H4 (cell line): ENCODE measurements around the gene ANO2. TPM values are rescaled to one million over a fixed set of nuclear protein-coding genes. Genes with fewer than 3 reads are reported as not detected.

Source experiments
- DNase-seq: peaks from one replicate; pipeline ENCODE4 v3.0.0-alpha.2; 2015; ENCODE audit warnings: low spot score
- total RNA-seq: library from RNA; depleted of rRNA; stranded (reverse); fragments of >200 nt; shearing (Covaris generic); gene quantifications from 2 replicates; pipeline ENCODE4 v1.2.3, GENCODE V29; 2014

Gene ANO2
- total RNA-seq, 1 experiment from 2014 or later, result 0.89 TPM

GRCh38 chr12:5582018-5582417, 363.0 kb downstream of the ANO2 start:
- DNase-seq, result no peak

GRCh38 chr12:5581616-5582015, 363.4 kb downstream of the ANO2 start:
- DNase-seq, result no peak

GRCh38 chr12:5581019-5581418, 364.0 kb downstream of the ANO2 start:
- DNase-seq, result no peak

- DNase-seq, result no peak
Observed at GRCh38 chr12:5578775-5579174, 366.3 kb downstream of the ANO2 start.

- no peak for DNase-seq
Observed at GRCh38 chr12:5577741-5578140, 367.3 kb downstream of the ANO2 start.

- DNase-seq, result no peak
Observed at GRCh38 chr12:5577211-5577612, 367.8 kb downstream of the ANO2 start.

GRCh38 chr12:5575987-5576386, 369.1 kb downstream of the ANO2 start:
- DNase-seq, result no peak

- DNase-seq, result no peak
Observed at GRCh38 chr12:5575232-5575631, 369.8 kb downstream of the ANO2 start.

- no peak for DNase-seq
Observed at GRCh38 chr12:5573390-5573789, 371.7 kb downstream of the ANO2 start.

GRCh38 chr12:5571115-5571514, 373.9 kb downstream of the ANO2 start:
- no peak for DNase-seq

- DNase-seq, result no peak
Observed at GRCh38 chr12:5570416-5570815, 374.6 kb downstream of the ANO2 start.

GRCh38 chr12:5568325-5568981, 376.6 kb downstream of the ANO2 start:
- no peak for DNase-seq

GRCh38 chr12:5567016-5567725, 377.9 kb downstream of the ANO2 start:
- DNase-seq, result no peak

GRCh38 chr12:5565933-5566599, 379.0 kb downstream of the ANO2 start:
- no peak for DNase-seq

GRCh38 chr12:5562581-5562980, 382.5 kb downstream of the ANO2 start:
- no peak for DNase-seq

GRCh38 chr12:5561846-5562245, 383.2 kb downstream of the ANO2 start:
- DNase-seq, result no peak

- no peak for DNase-seq
Observed at GRCh38 chr12:5561057-5561456, 384.0 kb downstream of the ANO2 start.

GRCh38 chr12:5560265-5560664, 384.8 kb downstream of the ANO2 start:
- no peak for DNase-seq

- DNase-seq, result no peak
Observed at GRCh38 chr12:5557906-5558305, 387.2 kb downstream of the ANO2 start.

GRCh38 chr12:5556946-5557673, 387.9 kb downstream of the ANO2 start:
- DNase-seq, result no peak

- DNase-seq, result no peak
Observed at GRCh38 chr12:5556033-5556614, 388.9 kb downstream of the ANO2 start.

- DNase-seq, result peak; percentile 41
Observed at GRCh38 chr12:5554711-5555110, 390.3 kb downstream of the ANO2 start.
